GM18951 (cell line): ENCODE measurements around the gene RASA4B.
"Not testable (repeated sequence)": the region's sequence is repeated elsewhere in the genome, so short reads cannot be mapped to it uniquely, and the experiment has no call there.

Experiments
- POLR2A ChIP-seq: IDR thresholded peaks from 4 replicates; pipeline ENCODE4 v1.6.1; 2011; ENCODE audit warnings: mild to moderate bottlenecking; ENCODE audit not compliant: insufficient read length, insufficient read depth; ENCODE audit errors: extremely low read depth
- in situ Hi-C: fragments of 300-500 bp; cut with MboI; formaldehyde crosslinking; loops from one replicate; pipeline ENCODE4 v1.12.0; 2022; ENCODE audit warnings: low sequenced_read_pairs, mixed read lengths, inconsistent platforms; ENCODE audit not compliant: unreplicated experiment

Gene RASA4B

GRCh38 chr7:102467581-102468477, 49.7 kb downstream of the RASA4B start:
- TF ChIP-seq POLR2A: no peak
- in situ Hi-C loops: loop anchor here (10.0 kb wide), 1 partner anchor 183 kb away; the partner anchor contains the start of gene SH2B2

- in situ Hi-C loops: loop anchor here (10.0 kb wide), 1 partner anchor 181 kb away; the partner anchor contains the start of gene SH2B2
Measured at GRCh38 chr7:102466097-102466496, 51.5 kb downstream of the RASA4B start.

GRCh38 chr7:102464577-102465280, 52.8 kb downstream of the RASA4B start, which contains the start of the genes ALKBH4 and LRWD1:
Gene ALKBH4, minus strand, starts transcription at chr7:102464863. Its CDS starts 27 bp downstream, at chr7:102464836.
Gene LRWD1, plus strand, starts transcription at chr7:102464984. Its CDS starts 97 bp downstream, at chr7:102465081.
- TF ChIP-seq POLR2A: peak; percentile 84
- in situ Hi-C loops: loop anchor here (10.0 kb wide), 1 partner anchor 180 kb away; the partner anchor contains the start of gene SH2B2

More at GRCh38 chr7:102466097-102466496, 51.5 kb downstream of the RASA4B start:
- TF ChIP-seq POLR2A: no peak

DNA sequence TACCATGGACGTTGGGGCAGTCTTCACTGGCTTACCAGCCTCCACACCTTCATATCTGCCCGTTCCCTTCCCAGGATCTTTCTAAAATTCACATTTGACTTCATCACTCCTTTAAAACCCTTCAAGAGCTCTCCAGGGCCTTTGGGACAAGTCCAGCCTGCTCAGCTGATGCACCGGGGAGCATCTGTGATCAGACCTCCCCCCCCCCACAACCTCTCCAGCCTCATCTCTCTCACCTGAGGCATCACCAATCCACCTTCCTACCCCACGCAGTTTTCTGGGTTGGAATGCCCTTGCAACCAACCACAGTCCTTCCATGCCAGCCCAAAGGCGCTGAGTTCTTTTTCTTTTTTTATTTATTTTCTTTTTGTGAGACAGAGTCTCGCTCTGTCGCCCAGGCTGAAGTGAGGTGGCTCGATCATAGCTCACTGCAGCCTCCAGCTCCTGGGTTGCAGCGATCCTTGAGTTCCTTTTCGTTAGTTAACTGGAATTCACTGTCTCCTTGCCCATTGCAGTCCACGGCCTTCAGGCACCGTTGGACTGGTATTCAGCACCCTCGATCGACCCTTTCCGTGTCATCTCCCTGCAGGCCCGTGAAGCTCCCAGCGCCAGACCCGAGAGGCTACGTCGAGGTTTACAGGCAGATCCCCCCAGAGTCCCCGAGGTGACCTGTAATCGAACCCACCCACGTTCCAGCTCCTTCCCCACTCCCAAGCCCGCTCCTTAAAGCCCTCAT, 53.6 kb downstream of the RASA4B start:
- in situ Hi-C loops: loop anchor here (10.0 kb wide), 1 partner anchor 179 kb away; the partner anchor contains the start of gene SH2B2
- no peak for TF ChIP-seq POLR2A

GRCh38 chr7:102460467-102460866, 57.1 kb downstream of the RASA4B start:
- no peak for TF ChIP-seq POLR2A
- in situ Hi-C loops: loop anchor here (10.0 kb wide), 1 partner anchor 176 kb away; the partner anchor contains the start of gene SH2B2

DNA sequence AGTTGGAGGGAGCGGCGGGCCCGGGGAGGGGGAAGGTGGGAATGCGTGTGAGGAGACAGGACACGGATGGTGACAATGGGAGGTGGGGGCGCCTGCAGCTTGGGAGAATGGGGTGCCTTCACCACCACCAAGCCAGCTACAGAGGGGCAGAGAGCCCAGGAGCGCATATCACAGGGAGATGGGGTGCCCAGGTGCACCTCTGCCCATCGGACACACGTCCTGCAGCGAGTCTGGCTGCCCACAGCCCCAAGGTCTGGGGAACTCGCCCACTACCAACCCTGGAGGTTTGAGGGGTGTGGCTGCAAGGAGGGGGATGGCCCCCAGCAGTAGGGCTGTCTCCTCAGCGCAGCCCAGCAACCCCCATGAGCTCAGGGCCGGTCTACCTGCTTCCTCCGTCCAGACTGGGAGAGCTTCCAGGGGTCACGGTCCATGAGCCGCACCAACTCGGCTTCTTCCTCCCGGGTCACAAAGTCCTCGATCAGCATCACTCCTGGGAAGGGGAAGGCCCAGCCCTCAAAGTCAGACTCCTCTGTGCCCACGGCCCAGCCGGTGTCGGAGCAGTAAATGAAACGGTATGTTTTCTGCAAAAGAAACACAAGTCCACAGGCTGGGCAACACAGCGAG, 58.2 kb downstream of the RASA4B start:
- in situ Hi-C loops: no loop called here
- TF ChIP-seq POLR2A: no peak

- in situ Hi-C loops: no loop called here
- no peak for TF ChIP-seq POLR2A
Measured at GRCh38 chr7:102457352-102457924, 60.1 kb downstream of the RASA4B start.

DNA sequence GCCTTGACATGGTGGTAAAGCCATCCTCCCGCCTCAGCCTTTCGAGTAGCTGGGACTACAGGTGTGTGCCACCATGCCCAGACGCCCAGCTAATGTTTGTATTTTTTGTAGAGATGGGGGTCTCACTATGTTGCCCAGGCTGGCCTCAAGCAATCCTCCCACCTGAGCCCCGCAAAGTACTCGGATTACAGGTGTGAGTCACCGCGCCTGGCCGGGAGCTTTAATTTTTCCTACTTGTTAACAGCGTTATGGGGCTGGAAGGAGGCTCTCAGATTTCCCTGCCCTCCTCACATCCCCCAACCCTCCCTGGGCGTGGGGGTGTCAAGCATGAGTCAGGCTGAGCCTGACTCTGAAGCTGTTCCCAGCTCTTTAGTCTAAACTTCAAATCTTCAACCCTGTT, 61.2 kb downstream of the RASA4B start:
- in situ Hi-C loops: no loop called here
- no peak for TF ChIP-seq POLR2A

DNA sequence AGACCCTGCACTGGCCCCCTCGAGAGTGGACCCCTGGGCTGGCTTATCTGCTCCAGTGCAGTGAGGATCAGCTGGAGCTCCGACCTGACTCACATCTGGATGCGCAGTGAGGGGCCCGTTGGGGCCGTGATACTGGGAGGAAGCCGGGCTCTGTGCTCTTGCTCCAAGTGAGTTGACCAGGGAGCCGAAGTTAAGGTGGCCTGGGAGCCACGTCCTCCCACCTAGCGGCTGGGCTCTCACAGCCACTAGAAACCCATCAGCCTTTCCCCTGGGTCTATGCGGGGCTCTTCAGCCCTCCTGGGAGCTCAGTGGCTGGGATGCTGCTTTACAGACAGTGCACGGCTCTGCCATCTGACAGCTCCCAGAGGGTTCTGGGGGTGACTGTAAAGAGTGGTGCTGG, 62.0 kb downstream of the RASA4B start:
- TF ChIP-seq POLR2A: peak; percentile 23
- in situ Hi-C loops: no loop called here

- in situ Hi-C loops: not testable (repeated sequence)
Measured at GRCh38 chr7:102454932-102455331, 62.6 kb downstream of the RASA4B start.

GRCh38 chr7:102454468-102454867, 63.1 kb downstream of the RASA4B start:
- in situ Hi-C loops: no loop called here
- TF ChIP-seq POLR2A: no peak

DNA sequence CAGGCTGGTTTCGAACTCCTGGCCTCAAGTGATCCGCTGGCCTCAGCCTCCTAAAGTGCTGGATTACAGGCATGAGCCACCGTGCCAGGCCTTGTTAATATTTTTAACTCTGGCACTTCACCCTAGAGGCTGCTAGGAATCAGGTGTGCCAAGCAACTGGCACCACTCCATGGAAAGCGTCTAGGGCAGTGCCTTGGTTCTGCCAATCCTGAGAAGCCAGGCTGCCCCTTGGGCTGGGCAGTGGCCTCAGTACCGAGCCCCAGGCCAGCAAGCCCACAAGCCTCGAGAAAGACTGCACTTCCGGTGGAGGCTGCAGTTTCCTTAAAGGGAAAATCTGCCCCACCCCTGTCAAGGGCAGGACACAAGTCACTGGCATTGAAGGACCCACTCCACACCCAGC, 64.3 kb downstream of the RASA4B start:
- TF ChIP-seq POLR2A: no peak
- in situ Hi-C loops: no loop called here
